Measurements from ENCODE around the gene PYCR2.
A peak's percentile ranks its signal among the peaks of the same experiment; 100 is the strongest.
"Not testable (repeated sequence)": the region's sequence is repeated elsewhere in the genome, so short reads cannot be mapped to it uniquely, and the experiment has no call there.

The PYCR2 gene

GRCh38 chr1:225896494-225896893 lies 27.6 kb downstream of the PYCR2 start:
- Histone ChIP-seq H3K4me3 (ENCODE audit: low read depth in 1 of 2, low read length in 2 of 2) (no peak overlapping the region), H3K27ac (ENCODE audit: low read depth, low read length) (no peak overlapping the region), H3K4me1 (ENCODE audit: control insufficient read depth in 1 of 2, insufficient read depth in 2 of 2, low read length in 2 of 2) (peaks cover 9 to 17% of the 10 kb centered on the region in 2 donors), H3K9ac (ENCODE audit: low read depth in 1 of 2, low read length in 2 of 2) (peak overlapping the region in 1 of 2 donors; percentile 11), H3K36me3 (ENCODE audit: control insufficient read depth in 1 of 2, insufficient read depth in 2 of 2, low read length in 2 of 2) (no peaks in the 10 kb centered on the region), H3K27me3 (ENCODE audit: control insufficient read depth in 1 of 2, insufficient read depth in 2 of 2, low read length in 2 of 2) (no peaks in the 10 kb centered on the region), H3K9me3 (ENCODE audit: control insufficient read depth in 1 of 2, low read length in 2 of 2) (no peaks in the 10 kb centered on the region)

GRCh38 chr1:225892307-225892706 lies 31.7 kb downstream of the PYCR2 start:
- Histone ChIP-seq H3K27ac (ENCODE audit: low read depth, low read length) (no peak overlapping the region), H3K4me1 (ENCODE audit: control insufficient read depth in 1 of 2, insufficient read depth in 2 of 2, low read length in 2 of 2) (peaks cover 27 to 33% of the 10 kb centered on the region in 2 donors), H3K27me3 (ENCODE audit: control insufficient read depth in 1 of 2, insufficient read depth in 2 of 2, low read length in 2 of 2) (no peaks in the 10 kb centered on the region), H3K9ac (ENCODE audit: low read depth in 1 of 2, low read length in 2 of 2) (no peak overlapping the region), H3K36me3 (ENCODE audit: control insufficient read depth in 1 of 2, insufficient read depth in 2 of 2, low read length in 2 of 2) (no peaks in the 10 kb centered on the region), H3K4me3 (ENCODE audit: low read depth in 1 of 2, low read length in 2 of 2) (no peak overlapping the region), H3K9me3 (ENCODE audit: control insufficient read depth in 1 of 2, low read length in 2 of 2) (no peaks in the 10 kb centered on the region)

GRCh38 chr1:225891229-225891972 lies 32.6 kb downstream of the PYCR2 start:
- H3K9ac ChIP-seq (ENCODE audit: low read depth in 1 of 2, low read length in 2 of 2), result no peak overlapping the region
- H3K4me1 ChIP-seq (ENCODE audit: control insufficient read depth in 1 of 2, insufficient read depth in 2 of 2, low read length in 2 of 2), result peaks cover 20 to 25% of the 10 kb centered on the region in 2 donors
- H3K4me3 ChIP-seq (ENCODE audit: low read depth in 1 of 2, low read length in 2 of 2), result no peak overlapping the region
- H3K27me3 ChIP-seq (ENCODE audit: control insufficient read depth in 1 of 2, insufficient read depth in 2 of 2, low read length in 2 of 2), result no peaks in the 10 kb centered on the region
- H3K9me3 ChIP-seq (ENCODE audit: control insufficient read depth in 1 of 2, low read length in 2 of 2), result no peaks in the 10 kb centered on the region
- H3K36me3 ChIP-seq (ENCODE audit: control insufficient read depth in 1 of 2, insufficient read depth in 2 of 2, low read length in 2 of 2), result no peaks in the 10 kb centered on the region
- H3K27ac ChIP-seq (ENCODE audit: low read depth, low read length), result no peak overlapping the region

GRCh38 chr1:225890346-225891228 lies 33.5 kb downstream of the PYCR2 start:
- Histone ChIP-seq H3K4me3 (ENCODE audit: low read depth in 1 of 2, low read length in 2 of 2) (no peak overlapping the region), H3K9me3 (ENCODE audit: control insufficient read depth in 1 of 2, low read length in 2 of 2) (no peaks in the 10 kb centered on the region), H3K36me3 (ENCODE audit: control insufficient read depth in 1 of 2, insufficient read depth in 2 of 2, low read length in 2 of 2) (no peaks in the 10 kb centered on the region), H3K9ac (ENCODE audit: low read depth in 1 of 2, low read length in 2 of 2) (no peak overlapping the region), H3K27ac (ENCODE audit: low read depth, low read length) (no peak overlapping the region), H3K27me3 (ENCODE audit: control insufficient read depth in 1 of 2, insufficient read depth in 2 of 2, low read length in 2 of 2) (no peaks in the 10 kb centered on the region), H3K4me1 (ENCODE audit: control insufficient read depth in 1 of 2, insufficient read depth in 2 of 2, low read length in 2 of 2) (peaks cover 20 to 24% of the 10 kb centered on the region in 2 donors)

- Histone ChIP-seq H3K9me3 (ENCODE audit: control insufficient read depth in 1 of 2, low read length in 2 of 2) (no peaks in the 10 kb centered on the region), H3K4me3 (ENCODE audit: low read depth in 1 of 2, low read length in 2 of 2) (no peak overlapping the region), H3K9ac (ENCODE audit: low read depth in 1 of 2, low read length in 2 of 2) (no peak overlapping the region), H3K4me1 (ENCODE audit: control insufficient read depth in 1 of 2, insufficient read depth in 2 of 2, low read length in 2 of 2) (peaks cover 20 to 24% of the 10 kb centered on the region in 2 donors), H3K36me3 (ENCODE audit: control insufficient read depth in 1 of 2, insufficient read depth in 2 of 2, low read length in 2 of 2) (no peaks in the 10 kb centered on the region), H3K27me3 (ENCODE audit: control insufficient read depth in 1 of 2, insufficient read depth in 2 of 2, low read length in 2 of 2) (no peaks in the 10 kb centered on the region), H3K27ac (ENCODE audit: low read depth, low read length) (no peak overlapping the region)
Measured at GRCh38 chr1:225889743-225890142, 34.3 kb downstream of the PYCR2 start.

GRCh38 chr1:225888898-225889601 lies 35.0 kb downstream of the PYCR2 start, which contains the start of gene LEFTY1:
Gene LEFTY1 (minus strand): TSS chr1:225889146. CDS start chr1:225889066, 80 bp downstream.
- H3K27ac ChIP-seq (ENCODE audit: low read depth, low read length), result no peak within 1 kb of the TSS
- H3K9me3 ChIP-seq (ENCODE audit: control insufficient read depth in 1 of 2, low read length in 2 of 2), result no peaks in the 10 kb centered on the region
- H3K36me3 ChIP-seq (ENCODE audit: control insufficient read depth in 1 of 2, insufficient read depth in 2 of 2, low read length in 2 of 2), result no peaks in the 10 kb centered on the region
- no peaks in the 10 kb centered on the region for H3K27me3 ChIP-seq (ENCODE audit: control insufficient read depth in 1 of 2, insufficient read depth in 2 of 2, low read length in 2 of 2)
- H3K9ac ChIP-seq (ENCODE audit: low read depth in 1 of 2, low read length in 2 of 2), result no peak within 1 kb of the TSS
- no peak within 1 kb of the TSS for H3K4me3 ChIP-seq (ENCODE audit: low read depth in 1 of 2, low read length in 2 of 2)
- peaks cover 20 to 24% of the 10 kb centered on the region in 2 donors for H3K4me1 ChIP-seq (ENCODE audit: control insufficient read depth in 1 of 2, insufficient read depth in 2 of 2, low read length in 2 of 2)

GRCh38 chr1:225888289-225888897 lies 35.7 kb downstream of the PYCR2 start:
- Histone ChIP-seq H3K36me3 (ENCODE audit: control insufficient read depth in 1 of 2, insufficient read depth in 2 of 2, low read length in 2 of 2) (no peaks in the 10 kb centered on the region), H3K4me1 (ENCODE audit: control insufficient read depth in 1 of 2, insufficient read depth in 2 of 2, low read length in 2 of 2) (peaks cover 23 to 24% of the 10 kb centered on the region in 2 donors), H3K9ac (ENCODE audit: low read depth in 1 of 2, low read length in 2 of 2) (no peak overlapping the region), H3K4me3 (ENCODE audit: low read depth in 1 of 2, low read length in 2 of 2) (no peak overlapping the region), H3K9me3 (ENCODE audit: control insufficient read depth in 1 of 2, low read length in 2 of 2) (no peaks in the 10 kb centered on the region), H3K27me3 (ENCODE audit: control insufficient read depth in 1 of 2, insufficient read depth in 2 of 2, low read length in 2 of 2) (no peaks in the 10 kb centered on the region), H3K27ac (ENCODE audit: low read depth, low read length) (no peak overlapping the region)

GRCh38 chr1:225887554-225888288 lies 36.3 kb downstream of the PYCR2 start:
- not testable (repeated sequence) for H3K4me3 ChIP-seq (ENCODE audit: low read depth in 1 of 2, low read length in 2 of 2); H3K36me3 ChIP-seq (ENCODE audit: control insufficient read depth in 1 of 2, insufficient read depth in 2 of 2, low read length in 2 of 2); H3K9ac ChIP-seq (ENCODE audit: low read depth in 1 of 2, low read length in 2 of 2); H3K27me3 ChIP-seq (ENCODE audit: control insufficient read depth in 1 of 2, insufficient read depth in 2 of 2, low read length in 2 of 2); H3K27ac ChIP-seq (ENCODE audit: low read depth, low read length); H3K9me3 ChIP-seq (ENCODE audit: control insufficient read depth in 1 of 2, low read length in 2 of 2)
- peaks cover 24 to 28% of the 10 kb centered on the region in 2 donors for H3K4me1 ChIP-seq (ENCODE audit: control insufficient read depth in 1 of 2, insufficient read depth in 2 of 2, low read length in 2 of 2)

- Histone ChIP-seq H3K27me3 (ENCODE audit: control insufficient read depth in 1 of 2, insufficient read depth in 2 of 2, low read length in 2 of 2) (no peaks in the 10 kb centered on the region), H3K4me1 (ENCODE audit: control insufficient read depth in 1 of 2, insufficient read depth in 2 of 2, low read length in 2 of 2) (peaks cover 24 to 28% of the 10 kb centered on the region in 2 donors), H3K36me3 (ENCODE audit: control insufficient read depth in 1 of 2, insufficient read depth in 2 of 2, low read length in 2 of 2) (no peaks in the 10 kb centered on the region), H3K4me3 (ENCODE audit: low read depth in 1 of 2, low read length in 2 of 2) (no peak overlapping the region), H3K9ac (ENCODE audit: low read depth in 1 of 2, low read length in 2 of 2) (no peak overlapping the region), H3K27ac (ENCODE audit: low read depth, low read length) (no peak overlapping the region), H3K9me3 (ENCODE audit: control insufficient read depth in 1 of 2, low read length in 2 of 2) (no peaks in the 10 kb centered on the region)
Measured at GRCh38 chr1:225887030-225887314, 37.1 kb downstream of the PYCR2 start.
